ENCODE data around the gene RNF20.

DNA sequence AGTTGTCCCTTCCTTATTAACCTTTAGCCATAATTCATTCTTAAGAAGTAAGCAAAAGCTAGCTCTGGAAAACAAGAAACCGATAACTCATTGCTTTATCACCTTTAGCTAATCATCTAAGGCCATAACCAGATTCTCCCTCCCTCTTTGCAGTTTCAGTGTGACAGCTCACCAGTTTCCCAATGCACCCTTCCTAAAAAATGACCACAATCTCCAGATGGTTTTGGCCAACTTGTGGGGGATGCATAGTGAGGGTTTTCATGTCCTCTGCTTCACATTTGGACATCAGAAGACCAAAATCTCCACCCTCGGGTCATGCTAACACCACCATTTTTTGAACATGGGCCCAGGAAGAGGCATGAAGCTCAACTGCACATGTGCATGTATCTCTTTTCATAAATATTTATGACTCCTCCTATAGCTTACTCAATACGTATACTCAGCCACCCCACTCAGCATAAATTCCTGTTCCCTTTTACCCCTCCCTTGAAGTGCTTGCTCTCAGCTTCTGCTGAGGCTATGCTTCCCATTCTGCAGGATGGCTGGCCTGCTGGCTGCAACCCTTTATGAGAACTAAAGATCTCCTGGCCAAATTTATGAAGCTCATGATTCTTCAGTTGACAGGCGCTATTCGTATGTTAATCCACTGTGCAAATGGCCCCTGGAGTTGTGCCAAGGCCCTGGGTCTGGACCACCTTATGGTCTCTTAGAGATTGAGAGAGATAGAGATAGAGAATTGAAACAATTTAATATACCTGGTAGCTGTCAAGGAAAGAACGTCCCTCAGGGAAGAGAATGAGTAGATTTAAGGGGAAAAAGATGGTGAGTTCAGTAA, 46.3 kb downstream of the RNF20 start:
- TF ChIP-seq, protein P1, sequence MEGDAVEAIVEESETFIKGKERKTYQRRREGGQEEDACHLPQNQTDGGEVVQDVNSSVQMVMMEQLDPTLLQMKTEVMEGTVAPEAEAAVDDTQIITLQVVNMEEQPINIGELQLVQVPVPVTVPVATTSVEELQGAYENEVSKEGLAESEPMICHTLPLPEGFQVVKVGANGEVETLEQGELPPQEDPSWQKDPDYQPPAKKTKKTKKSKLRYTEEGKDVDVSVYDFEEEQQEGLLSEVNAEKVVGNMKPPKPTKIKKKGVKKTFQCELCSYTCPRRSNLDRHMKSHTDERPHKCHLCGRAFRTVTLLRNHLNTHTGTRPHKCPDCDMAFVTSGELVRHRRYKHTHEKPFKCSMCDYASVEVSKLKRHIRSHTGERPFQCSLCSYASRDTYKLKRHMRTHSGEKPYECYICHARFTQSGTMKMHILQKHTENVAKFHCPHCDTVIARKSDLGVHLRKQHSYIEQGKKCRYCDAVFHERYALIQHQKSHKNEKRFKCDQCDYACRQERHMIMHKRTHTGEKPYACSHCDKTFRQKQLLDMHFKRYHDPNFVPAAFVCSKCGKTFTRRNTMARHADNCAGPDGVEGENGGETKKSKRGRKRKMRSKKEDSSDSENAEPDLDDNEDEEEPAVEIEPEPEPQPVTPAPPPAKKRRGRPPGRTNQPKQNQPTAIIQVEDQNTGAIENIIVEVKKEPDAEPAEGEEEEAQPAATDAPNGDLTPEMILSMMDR (IDR thresholded peaks at IDR 0.05) = no peak
- no peak for TF ChIP-seq POLR2A (IDR thresholded peaks at IDR 0.05)
- TF ChIP-seq POLR2AphosphoS5 (IDR thresholded peaks at IDR 0.05; ENCODE audit: insufficient read depth in 1 of 2, low read depth in 1 of 2) = no peak
